Ecto neural progenitor cell (in vitro differentiated cells): Measurements from ENCODE around the gene CDH15.

Source experiments
- DNase-seq: peaks from one replicate; pipeline ENCODE4 v3.0.0-alpha.2; 2018; ENCODE audit warnings: low spot score

The CDH15 gene

GRCh38 chr16:89171216-89172170 lies at the start of gene CDH15:
Gene CDH15, plus strand, starts transcription at chr16:89171748. Its CDS starts 84 bp downstream, at chr16:89171832.
- peak; percentile 99 for DNase-seq

- no peak for DNase-seq
Measured at GRCh38 chr16:89122322-89122851, 49.2 kb upstream of the CDH15 start.

- no peak for DNase-seq
Measured at GRCh38 chr16:89123001-89123830, 48.3 kb upstream of the CDH15 start.

- no peak for DNase-seq
Measured at GRCh38 chr16:89123831-89124100, 47.8 kb upstream of the CDH15 start.

GRCh38 chr16:89129378-89129777 lies 42.2 kb upstream of the CDH15 start:
- DNase-seq: no peak

GRCh38 chr16:89130448-89130847 lies 41.1 kb upstream of the CDH15 start:
- DNase-seq: no peak

GRCh38 chr16:89131783-89132182 lies 39.8 kb upstream of the CDH15 start:
- no peak for DNase-seq

- no peak for DNase-seq
Measured at GRCh38 chr16:89132194-89133005, 39.1 kb upstream of the CDH15 start.

GRCh38 chr16:89133457-89134127 lies 38.0 kb upstream of the CDH15 start:
- DNase-seq: no peak

GRCh38 chr16:89134269-89134668 lies 37.3 kb upstream of the CDH15 start:
- no peak for DNase-seq

GRCh38 chr16:89135166-89135565 lies 36.4 kb upstream of the CDH15 start:
- no peak for DNase-seq

GRCh38 chr16:89135971-89136765 lies 35.4 kb upstream of the CDH15 start:
- no peak for DNase-seq

GRCh38 chr16:89136931-89137330 lies 34.6 kb upstream of the CDH15 start:
- DNase-seq: no peak

- DNase-seq: no peak
Measured at GRCh38 chr16:89137666-89138512, 33.7 kb upstream of the CDH15 start.

GRCh38 chr16:89138513-89138795 lies 33.1 kb upstream of the CDH15 start:
- DNase-seq: no peak

- DNase-seq: no peak
Measured at GRCh38 chr16:89138843-89139520, 32.6 kb upstream of the CDH15 start.

GRCh38 chr16:89139907-89140361 lies 31.6 kb upstream of the CDH15 start:
- DNase-seq: no peak

- DNase-seq: no peak
Measured at GRCh38 chr16:89140401-89140800, 31.1 kb upstream of the CDH15 start.
